Stimulated activated CD8-positive, alpha-beta memory T cell treated with anti-CD3 and anti-CD28 coated beads, Interleukin-4, amount 100 ng/mL, for 24 hours (primary cell): Measurements from ENCODE around the gene CSMD2.

Source experiments
- DNase-seq: peaks from one replicate; pipeline ENCODE4 v3.0.0-alpha.2; 2020; ENCODE audit warnings: low read depth

Gene CSMD2

GRCh38 chr1:33482412-33482811 lies 682.6 kb downstream of the CSMD2 start:
- no peak for DNase-seq

GRCh38 chr1:33477451-33477850 lies 687.6 kb downstream of the CSMD2 start:
- DNase-seq = no peak

GRCh38 chr1:33473900-33474299 lies 691.1 kb downstream of the CSMD2 start:
- DNase-seq = no peak

GRCh38 chr1:33472269-33472980 lies 692.6 kb downstream of the CSMD2 start, which contains the start of gene ZSCAN20:
ZSCAN20 (plus strand) TSS chr1:33472645; CDS start chr1:33479289, 6,644 bp downstream.
- peak; percentile 84 for DNase-seq

GRCh38 chr1:33471416-33471815 lies 693.6 kb downstream of the CSMD2 start:
- DNase-seq = no peak

- peak; percentile 33 for DNase-seq
Measured at GRCh38 chr1:33470495-33471012, 694.5 kb downstream of the CSMD2 start.

GRCh38 chr1:33469691-33470090 lies 695.3 kb downstream of the CSMD2 start:
- DNase-seq = no peak

GRCh38 chr1:33468967-33469366 lies 696.1 kb downstream of the CSMD2 start:
- no peak for DNase-seq

GRCh38 chr1:33468531-33468930 lies 696.5 kb downstream of the CSMD2 start:
- no peak for DNase-seq

GRCh38 chr1:33468011-33468410 lies 697.0 kb downstream of the CSMD2 start:
- DNase-seq = no peak

GRCh38 chr1:33466159-33466558 lies 698.9 kb downstream of the CSMD2 start:
- no peak for DNase-seq

- DNase-seq = no peak
Measured at GRCh38 chr1:33465316-33465715, 699.7 kb downstream of the CSMD2 start.

- DNase-seq = no peak
Measured at GRCh38 chr1:33464552-33464951, 700.5 kb downstream of the CSMD2 start.
